LNCAP (cell line): Measurements from ENCODE around the gene SNRPD2.

Experiments
- TF ChIP-seq, protein P1 (sequence below): fragments of 450-650 bp; IDR thresholded peaks from 2 replicates; pipeline ENCODE4 v1.5.1; 2017; ENCODE audit warnings: mild to moderate bottlenecking

The SNRPD2 gene

DNA sequence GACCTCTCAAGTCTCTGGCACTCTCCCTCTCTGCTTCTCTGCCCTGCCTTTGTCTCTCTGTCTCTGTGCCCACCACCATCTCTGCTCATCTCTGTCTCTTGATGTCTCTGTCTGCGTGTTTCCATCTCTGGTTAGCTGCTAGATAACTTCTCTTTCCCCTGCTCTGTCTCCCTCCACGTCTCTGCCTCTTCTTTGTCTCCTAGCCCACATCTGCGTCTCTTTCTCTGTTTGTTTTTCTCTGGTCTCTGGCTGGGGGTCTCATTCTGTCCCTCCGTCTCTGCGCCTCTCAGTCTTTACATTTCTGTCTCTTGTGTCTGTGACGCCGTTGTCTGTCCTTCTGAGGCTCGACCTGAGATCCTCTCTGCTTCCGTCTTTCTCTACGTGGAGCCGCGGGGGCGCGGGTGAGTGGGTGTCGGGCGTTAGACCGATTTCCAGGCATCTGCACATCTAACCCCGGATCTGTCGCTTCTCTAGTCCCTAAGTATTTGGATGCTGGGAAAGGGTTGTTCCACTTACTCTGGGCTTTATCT is 23.3 kb downstream of the SNRPD2 start:
- TF ChIP-seq, protein P1, sequence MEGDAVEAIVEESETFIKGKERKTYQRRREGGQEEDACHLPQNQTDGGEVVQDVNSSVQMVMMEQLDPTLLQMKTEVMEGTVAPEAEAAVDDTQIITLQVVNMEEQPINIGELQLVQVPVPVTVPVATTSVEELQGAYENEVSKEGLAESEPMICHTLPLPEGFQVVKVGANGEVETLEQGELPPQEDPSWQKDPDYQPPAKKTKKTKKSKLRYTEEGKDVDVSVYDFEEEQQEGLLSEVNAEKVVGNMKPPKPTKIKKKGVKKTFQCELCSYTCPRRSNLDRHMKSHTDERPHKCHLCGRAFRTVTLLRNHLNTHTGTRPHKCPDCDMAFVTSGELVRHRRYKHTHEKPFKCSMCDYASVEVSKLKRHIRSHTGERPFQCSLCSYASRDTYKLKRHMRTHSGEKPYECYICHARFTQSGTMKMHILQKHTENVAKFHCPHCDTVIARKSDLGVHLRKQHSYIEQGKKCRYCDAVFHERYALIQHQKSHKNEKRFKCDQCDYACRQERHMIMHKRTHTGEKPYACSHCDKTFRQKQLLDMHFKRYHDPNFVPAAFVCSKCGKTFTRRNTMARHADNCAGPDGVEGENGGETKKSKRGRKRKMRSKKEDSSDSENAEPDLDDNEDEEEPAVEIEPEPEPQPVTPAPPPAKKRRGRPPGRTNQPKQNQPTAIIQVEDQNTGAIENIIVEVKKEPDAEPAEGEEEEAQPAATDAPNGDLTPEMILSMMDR, result no peak

DNA sequence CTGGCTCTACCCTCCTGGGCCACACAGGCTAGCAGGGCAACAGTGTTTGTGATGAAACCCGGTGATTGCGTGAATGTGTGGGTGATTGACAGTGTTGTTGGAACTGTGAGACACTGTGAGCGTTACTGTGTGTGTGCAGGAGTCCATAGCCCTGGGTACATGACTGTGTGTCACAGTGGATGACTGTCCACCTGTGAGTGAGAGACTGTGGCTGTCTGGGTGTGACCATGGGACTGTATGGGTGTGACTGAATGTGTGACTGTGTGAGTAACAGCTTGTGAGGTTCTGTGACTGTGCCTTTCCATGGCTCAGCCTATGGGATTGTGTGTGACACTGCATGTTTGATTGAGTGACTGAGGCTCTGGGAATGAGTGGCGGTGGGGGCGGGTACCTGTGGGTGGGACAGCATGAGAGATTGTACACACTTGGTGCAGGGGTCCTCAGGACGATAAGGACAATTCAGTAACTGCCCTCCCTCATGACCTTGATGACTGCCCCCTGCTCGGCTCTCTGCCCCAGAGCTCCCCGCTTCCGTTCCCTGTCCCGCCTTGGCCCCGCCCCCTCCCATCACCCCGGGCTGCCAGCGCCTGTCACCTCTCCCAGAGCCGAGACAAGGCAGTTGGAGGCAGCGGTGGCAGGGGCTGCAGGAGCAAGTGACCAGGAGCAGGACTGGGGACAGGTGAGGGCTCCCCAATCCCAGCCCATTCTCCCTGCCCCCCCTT is 24.0 kb downstream of the SNRPD2 start, which contains the start of gene GIPR:
Gene GIPR, plus strand, starts transcription at position 602 of the 722 bp plus-strand sequence. CDS start 1,300 bp downstream, outside the sequence.
- TF ChIP-seq, protein P1, result no peak

DNA sequence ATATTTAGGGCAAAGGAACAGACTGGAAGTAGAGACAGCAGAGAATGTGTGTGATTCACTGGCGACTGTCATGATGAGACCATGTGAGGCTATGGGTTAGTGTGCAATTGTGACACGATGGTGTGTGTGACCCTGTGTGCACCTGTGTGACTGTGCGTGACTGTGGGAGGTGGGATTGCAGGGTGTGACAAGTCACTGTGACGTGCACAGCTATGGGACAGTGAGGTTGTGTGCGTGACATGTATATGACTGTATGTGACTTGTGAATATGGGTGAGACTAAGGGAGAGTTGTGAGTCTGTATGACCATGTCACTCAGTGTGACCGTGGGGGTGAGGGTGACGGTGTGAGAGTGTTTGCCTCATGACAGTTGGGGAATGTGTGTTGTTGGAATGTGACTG is 27.2 kb downstream of the SNRPD2 start:
- TF ChIP-seq, protein P1, result no peak

DNA sequence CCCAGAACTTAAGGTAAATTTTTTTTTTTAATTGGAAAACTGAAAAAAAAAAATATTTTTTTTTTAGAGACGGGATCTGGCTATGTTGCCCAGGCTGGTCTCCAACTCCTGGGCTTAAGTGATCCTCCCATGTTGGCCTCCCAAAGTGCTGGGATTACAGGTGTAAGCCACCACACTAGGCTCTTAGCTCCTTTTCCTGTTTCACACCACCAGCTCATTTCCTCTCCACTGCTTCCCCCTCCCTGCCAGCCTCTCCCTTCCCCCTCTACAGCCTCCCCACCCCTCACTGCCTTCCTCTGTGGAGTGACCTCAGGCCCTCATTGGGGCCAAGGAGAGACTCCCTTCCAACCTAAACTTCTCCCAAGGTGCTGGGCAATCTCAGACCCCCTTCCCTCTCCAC is 28.0 kb downstream of the SNRPD2 start:
- TF ChIP-seq, protein P1, result no peak

DNA sequence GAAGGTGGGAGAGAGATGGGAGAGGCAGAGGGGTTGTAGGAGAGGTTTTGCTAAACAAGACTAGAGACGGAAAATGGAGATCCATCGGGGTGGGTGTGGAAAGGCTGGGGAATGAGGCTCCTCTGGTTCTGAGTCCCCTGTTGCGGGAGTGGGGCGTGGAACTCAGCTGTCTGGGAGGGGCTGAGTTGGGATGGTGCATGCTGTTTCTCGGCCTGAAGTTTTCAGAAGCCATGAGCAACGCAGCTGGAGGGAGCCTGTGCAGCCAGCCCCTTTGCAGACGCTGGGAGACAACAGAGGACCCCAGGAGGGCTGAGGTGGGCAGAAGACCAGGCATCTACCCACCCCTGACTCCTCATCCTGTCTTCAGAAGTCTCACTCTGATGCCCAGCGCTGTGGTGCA is 31.1 kb downstream of the SNRPD2 start:
- TF ChIP-seq, protein P1, result no peak

DNA sequence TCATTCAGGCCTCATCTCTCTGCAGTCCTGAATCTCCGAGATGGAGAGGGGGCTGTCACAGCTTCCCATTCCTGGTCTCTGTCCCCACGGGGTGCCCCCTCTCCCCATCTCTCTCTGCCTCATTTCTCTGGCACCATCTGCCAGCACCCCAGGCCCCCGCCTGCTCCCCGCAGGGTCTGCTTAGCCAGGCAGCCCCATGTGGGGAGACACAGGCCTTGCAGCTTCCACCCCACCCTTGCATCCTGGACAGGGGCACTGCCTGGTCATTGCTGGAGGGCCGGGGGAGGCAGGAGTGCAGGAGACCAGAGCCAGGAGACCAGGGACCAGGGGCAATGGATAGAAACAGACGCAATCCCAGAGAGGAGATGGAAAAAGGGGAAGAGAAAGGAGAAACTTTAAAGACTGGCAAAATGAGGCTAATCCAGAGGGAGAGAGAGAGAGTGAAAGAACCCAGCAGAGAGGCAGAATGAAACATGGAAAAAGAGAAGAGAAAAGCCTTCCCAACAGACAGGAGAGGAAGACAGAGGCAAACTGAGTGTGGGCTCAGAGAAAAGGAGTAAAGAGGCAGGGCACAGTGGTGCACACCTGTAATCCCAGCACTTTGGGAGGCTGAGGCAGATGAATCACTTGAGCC is 32.5 kb downstream of the SNRPD2 start:
- TF ChIP-seq, protein P1, result no peak

DNA sequence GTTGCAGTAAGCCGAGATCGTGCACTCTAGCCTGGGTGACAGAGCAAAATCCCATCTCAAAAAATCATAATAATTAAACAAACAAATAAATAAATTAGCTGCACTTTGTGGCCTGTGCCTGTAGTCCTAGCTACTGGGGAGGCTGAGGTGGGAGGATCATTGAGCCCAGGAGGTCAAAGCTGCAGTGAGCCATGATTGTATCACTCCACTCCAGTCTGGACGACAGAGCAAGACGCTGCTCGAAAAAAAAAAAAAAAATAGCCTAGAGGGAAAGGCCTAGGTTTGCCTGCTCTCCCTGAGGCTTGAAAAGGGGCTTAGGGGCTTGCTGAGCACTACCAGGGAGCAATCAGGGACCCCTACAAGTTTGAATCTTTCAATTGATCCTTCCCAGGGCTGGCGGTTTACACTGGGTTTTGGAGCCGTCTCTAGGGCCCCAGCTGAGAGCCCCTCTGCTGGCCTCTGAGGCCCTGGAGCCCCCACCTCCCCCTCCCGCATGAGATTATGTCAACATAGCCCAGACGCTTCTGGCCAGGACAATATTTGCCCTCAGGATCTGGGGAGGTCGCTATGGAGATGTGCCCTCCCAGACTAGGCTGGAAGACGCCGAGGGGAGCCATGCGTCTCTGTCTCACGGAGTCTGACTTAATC is 34.1 kb downstream of the SNRPD2 start:
- TF ChIP-seq, protein P1, result no peak
